MCF 10A (cell line): Measurements from ENCODE around the gene AGBL5. TPM values are rescaled to one million over a fixed set of nuclear protein-coding genes. Genes with fewer than 3 reads are reported as not detected.

Experiments
- BruUV-seq: library from RNA; stranded (reverse); fragments of 400-500 nt; replicated peaks from 2 replicates; lab custom pipeline; 2021; lab: Mats Ljungman, UMichigan
- CTCF ChIA-PET: fragments of 300-600 bp; sonication (Branson Sonifier 250); formaldehyde crosslinking; extraction: SDS; loops from one replicate; lab custom pipeline; 2021; ENCODE audit warnings: antibody characterized with exemption, inconsistent platforms; lab: Yijun Ruan, JAX
- POLR2A ChIA-PET: fragments of 300-600, 350-650 bp; sonication (Branson Sonifier 250); formaldehyde crosslinking; extraction: SDS; loops from one replicate; lab custom pipeline; 2020; ENCODE audit warnings: antibody characterized with exemption, inconsistent platforms; lab: Yijun Ruan, JAX
- DNase-seq: peaks from one replicate; pipeline ENCODE4 v3.0.0-alpha.2; 2018; ENCODE audit not compliant: unreplicated experiment
- H3K27ac Mint-ChIP-seq: one replicate; pipeline ENCODE4 v1.8.0; 2022; ENCODE audit warnings: mild to moderate bottlenecking, low read depth, mixed read lengths; ENCODE audit not compliant: unreplicated experiment
- H3K27me3 Mint-ChIP-seq: one replicate; pipeline ENCODE4 v1.8.0; 2022; ENCODE audit warnings: mixed read lengths; ENCODE audit not compliant: insufficient read depth, unreplicated experiment
- H3K36me3 Mint-ChIP-seq: one replicate; pipeline ENCODE4 v1.8.0; 2022; ENCODE audit warnings: mild to moderate bottlenecking, moderate library complexity, mixed read lengths; ENCODE audit not compliant: insufficient read depth, unreplicated experiment
- H3K4me1 Mint-ChIP-seq: one replicate; pipeline ENCODE4 v1.8.0; 2022; ENCODE audit warnings: mixed read lengths; ENCODE audit not compliant: insufficient read depth, unreplicated experiment
- H3K4me3 Mint-ChIP-seq: one replicate; pipeline ENCODE4 v1.8.0; 2022; ENCODE audit warnings: mild to moderate bottlenecking, moderate library complexity, mixed read lengths; ENCODE audit not compliant: unreplicated experiment
- H3K9me3 Mint-ChIP-seq: one replicate; pipeline ENCODE4 v1.8.0; 2022; ENCODE audit warnings: mixed read lengths; ENCODE audit not compliant: unreplicated experiment
- intact Hi-C: fragments of 100-400 bp; cut with micrococcal nuclease; formaldehyde crosslinking; loops from 2 replicates; pipeline ENCODE4 v1.14.1; 2022
- total RNA-seq: library from RNA; stranded (reverse); gene quantifications from 2 replicates; pipeline ENCODE4 v1.2.3, GENCODE V29; 2022
- TF ChIP-seq, protein P1 (sequence below): fragments of 200-600 bp; IDR thresholded peaks from one replicate; pipeline ENCODE4 v1.8.0; 2022; ENCODE audit warnings: antibody characterized with exemption, mild to moderate bottlenecking; ENCODE audit not compliant: unreplicated experiment

AGBL5 gene
- total RNA-seq, 1 experiment from 2014 or later: 22.7 TPM

DNA sequence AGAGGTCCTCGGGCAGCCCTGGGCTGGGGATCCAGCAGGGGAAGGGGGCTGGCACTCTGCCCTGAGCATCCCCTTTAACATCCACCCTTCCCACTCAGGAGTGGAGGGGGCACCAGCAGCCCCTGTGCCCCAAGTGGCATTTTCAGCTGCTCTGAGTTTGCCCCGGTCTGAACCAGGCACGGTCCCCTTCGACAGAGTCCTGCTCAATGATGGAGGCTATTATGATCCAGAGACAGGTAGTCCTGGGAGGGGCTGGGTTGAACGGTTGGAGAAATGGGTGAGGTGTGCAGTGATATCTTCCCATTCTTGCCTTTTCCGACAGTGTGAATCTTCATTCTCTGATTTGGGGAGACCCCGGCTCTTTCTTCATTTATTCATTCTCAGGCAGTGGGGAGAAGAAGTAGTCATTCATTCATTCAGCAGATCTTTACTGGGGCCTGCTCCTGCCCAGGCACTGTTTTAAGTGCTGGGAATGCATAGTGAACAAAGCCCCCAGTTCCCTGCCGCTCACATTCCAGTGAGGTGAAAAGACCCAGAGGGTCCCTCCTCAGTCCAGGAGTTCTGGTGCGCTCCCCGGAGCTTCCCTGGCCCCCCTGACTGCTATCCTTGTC lies 33.7 kb downstream of the AGBL5 start:
- TF ChIP-seq, protein P1, sequence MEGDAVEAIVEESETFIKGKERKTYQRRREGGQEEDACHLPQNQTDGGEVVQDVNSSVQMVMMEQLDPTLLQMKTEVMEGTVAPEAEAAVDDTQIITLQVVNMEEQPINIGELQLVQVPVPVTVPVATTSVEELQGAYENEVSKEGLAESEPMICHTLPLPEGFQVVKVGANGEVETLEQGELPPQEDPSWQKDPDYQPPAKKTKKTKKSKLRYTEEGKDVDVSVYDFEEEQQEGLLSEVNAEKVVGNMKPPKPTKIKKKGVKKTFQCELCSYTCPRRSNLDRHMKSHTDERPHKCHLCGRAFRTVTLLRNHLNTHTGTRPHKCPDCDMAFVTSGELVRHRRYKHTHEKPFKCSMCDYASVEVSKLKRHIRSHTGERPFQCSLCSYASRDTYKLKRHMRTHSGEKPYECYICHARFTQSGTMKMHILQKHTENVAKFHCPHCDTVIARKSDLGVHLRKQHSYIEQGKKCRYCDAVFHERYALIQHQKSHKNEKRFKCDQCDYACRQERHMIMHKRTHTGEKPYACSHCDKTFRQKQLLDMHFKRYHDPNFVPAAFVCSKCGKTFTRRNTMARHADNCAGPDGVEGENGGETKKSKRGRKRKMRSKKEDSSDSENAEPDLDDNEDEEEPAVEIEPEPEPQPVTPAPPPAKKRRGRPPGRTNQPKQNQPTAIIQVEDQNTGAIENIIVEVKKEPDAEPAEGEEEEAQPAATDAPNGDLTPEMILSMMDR: no peak
- H3K4me1 Mint-ChIP-seq: peaks cover 11% of the 10 kb centered on the region
- ChIA-PET CTCF (interaction anchor here (0.6 to 2.0 kb wide), 13 partner anchors 12 to 1189 kb away, joined by 3 to 10 read pairs (median 4); partner anchors contain the start of gene TMEM214), POLR2A (interaction anchor here (0.8 to 2.4 kb wide), 7 partner anchors 11 to 238 kb away, joined by 3 to 8 read pairs (median 4); partner anchors contain the start of genes AGBL5, MPV17 and OST4)
- no peaks in the 10 kb centered on the region for H3K27me3 Mint-ChIP-seq
- no peak overlapping the region for H3K27ac Mint-ChIP-seq
- BruUV-seq: TSS peak; percentile 16
- intact Hi-C loops: loop anchor here (1.0 kb wide), 1 partner anchor 124 kb away; no protein-coding TSS in a partner anchor
- H3K4me3 Mint-ChIP-seq: peak overlapping the region; percentile 75
- no peaks in the 10 kb centered on the region for H3K9me3 Mint-ChIP-seq
- H3K36me3 Mint-ChIP-seq: no peaks in the 10 kb centered on the region
- no peak for DNase-seq

DNA sequence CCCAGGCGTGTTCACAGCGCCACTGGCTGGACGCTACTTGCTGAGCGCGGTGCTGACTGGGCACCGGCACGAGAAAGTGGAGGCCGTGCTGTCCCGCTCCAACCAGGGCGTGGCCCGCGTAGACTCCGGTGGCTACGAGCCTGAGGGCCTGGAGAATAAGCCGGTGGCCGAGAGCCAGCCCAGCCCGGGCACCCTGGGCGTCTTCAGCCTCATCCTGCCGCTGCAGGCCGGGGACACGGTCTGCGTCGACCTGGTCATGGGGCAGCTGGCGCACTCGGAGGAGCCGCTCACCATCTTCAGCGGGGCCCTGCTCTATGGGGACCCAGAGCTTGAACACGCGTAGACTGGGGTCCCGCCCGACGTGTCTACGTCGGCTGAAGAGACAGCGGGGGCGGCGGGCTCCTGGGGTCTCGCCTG lies 34.2 kb downstream of the AGBL5 start:
- ChIA-PET POLR2A (interaction anchor here (0.8 to 2.4 kb wide), 7 partner anchors 11 to 237 kb away, joined by 3 to 8 read pairs (median 4); partner anchors contain the start of genes AGBL5, MPV17 and OST4), CTCF (interaction anchor here (0.6 to 2.0 kb wide), 10 partner anchors 12 to 1805 kb away, joined by 3 to 10 read pairs (median 4); partner anchors contain the start of gene TMEM214)
- Mint-ChIP-seq H3K27ac (no peak overlapping the region), H3K27me3 (no peaks in the 10 kb centered on the region), H3K36me3 (no peaks in the 10 kb centered on the region), H3K9me3 (no peaks in the 10 kb centered on the region), H3K4me1 (peaks cover 10% of the 10 kb centered on the region), H3K4me3 (peak overlapping the region; percentile 75)
- intact Hi-C loops: loop anchor here (1.0 to 2.0 kb wide), 2 partner anchors 35 to 124 kb away; partner anchors contain the start of gene AGBL5
- peak; percentile 72 for DNase-seq
- TF ChIP-seq, protein P1: no peak
- no TSS peak for BruUV-seq

DNA sequence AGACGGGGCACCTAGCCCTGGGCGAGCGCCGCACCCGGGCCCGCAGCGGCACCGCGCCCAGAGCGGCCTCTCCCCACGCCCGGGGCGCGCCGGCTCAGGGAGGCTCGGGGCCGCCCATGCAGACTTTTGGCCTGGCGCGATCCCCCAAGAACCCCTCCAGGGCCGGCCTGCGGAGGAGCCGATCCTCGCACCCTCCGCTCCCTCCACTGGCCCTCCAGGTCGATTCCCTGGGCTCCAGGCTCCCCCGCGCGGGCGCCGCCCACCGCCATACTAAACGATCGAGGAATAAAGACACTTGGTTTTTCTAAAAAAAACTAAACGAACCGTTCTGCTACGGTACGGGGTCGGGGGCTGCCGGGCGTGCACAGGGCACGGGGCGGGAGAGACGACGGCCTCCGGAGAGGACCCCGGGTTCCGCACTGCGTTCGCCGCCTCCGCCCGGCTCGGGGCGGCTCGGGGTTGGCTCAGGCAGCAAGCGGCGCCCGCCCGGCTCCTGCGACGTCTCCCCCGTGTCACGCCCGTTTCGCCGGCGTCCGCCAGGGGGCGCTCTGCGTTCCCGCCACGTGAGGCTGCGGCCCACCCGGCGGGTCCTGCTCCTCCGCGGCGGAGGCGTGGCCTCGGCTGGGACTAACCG lies 34.7 kb downstream of the AGBL5 start:
- Mint-ChIP-seq H3K27ac (no peak overlapping the region), H3K4me1 (peaks cover 5% of the 10 kb centered on the region), H3K9me3 (no peaks in the 10 kb centered on the region), H3K27me3 (no peaks in the 10 kb centered on the region), H3K4me3 (peak overlapping the region; percentile 75), H3K36me3 (no peaks in the 10 kb centered on the region)
- BruUV-seq: no TSS peak
- DNase-seq: peak; percentile 92
- POLR2A ChIA-PET: interaction anchor here (1.0 to 2.3 kb wide), 9 partner anchors 12 to 283 kb away, joined by 3 to 8 read pairs (median 4); partner anchors contain the start of genes AGBL5, MPV17, OST4 and PREB
- intact Hi-C loops: loop anchor here (2.0 kb wide), 1 partner anchor 35 kb away; the partner anchor contains the start of gene AGBL5
- TF ChIP-seq, protein P1: peak; percentile 87
- CTCF ChIA-PET: interaction anchor here (0.6 to 2.0 kb wide), 11 partner anchors 13 to 1804 kb away, joined by 3 to 10 read pairs (median 4); partner anchors contain the start of gene TMEM214
